Dedifferentiated amniotic fluid mesenchymal stem cell (primary cell): ENCODE results near the gene VDR.
"Not testable (repeated sequence)": the region's sequence is repeated elsewhere in the genome, so short reads cannot be mapped to it uniquely, and the experiment has no call there.

Experiments used
- DNase-seq: peaks from one replicate; pipeline ENCODE4 v3.0.0-alpha.2; 2016; ENCODE audit errors: extremely low spot score

The VDR gene

DNA sequence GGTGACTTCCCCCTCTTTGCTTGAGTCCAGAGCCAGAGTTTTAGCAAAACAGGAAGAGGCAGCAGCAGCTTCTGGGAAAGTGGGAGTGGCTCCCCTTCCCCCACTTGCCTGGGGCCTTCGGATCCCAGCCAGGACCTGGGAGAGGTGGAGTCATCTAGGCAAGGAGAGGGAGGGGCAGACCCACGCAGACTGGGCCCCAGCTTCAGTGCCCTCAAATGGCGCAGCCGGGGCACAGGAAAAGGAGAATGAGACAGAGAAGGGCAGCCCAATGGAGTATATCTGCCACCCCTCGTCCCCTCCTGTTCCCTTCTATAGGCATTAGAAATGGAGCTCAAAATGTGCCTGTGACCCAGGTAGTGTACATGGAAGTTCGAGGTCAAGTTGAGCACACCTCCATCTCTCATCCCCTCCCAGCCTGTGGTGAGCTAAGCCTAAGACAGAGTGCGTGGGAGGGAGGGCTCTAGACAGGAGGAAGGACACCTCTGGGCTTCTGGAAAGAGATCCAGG, 75.8 kb downstream of the VDR start:
- peak; percentile 52 for DNase-seq

DNA sequence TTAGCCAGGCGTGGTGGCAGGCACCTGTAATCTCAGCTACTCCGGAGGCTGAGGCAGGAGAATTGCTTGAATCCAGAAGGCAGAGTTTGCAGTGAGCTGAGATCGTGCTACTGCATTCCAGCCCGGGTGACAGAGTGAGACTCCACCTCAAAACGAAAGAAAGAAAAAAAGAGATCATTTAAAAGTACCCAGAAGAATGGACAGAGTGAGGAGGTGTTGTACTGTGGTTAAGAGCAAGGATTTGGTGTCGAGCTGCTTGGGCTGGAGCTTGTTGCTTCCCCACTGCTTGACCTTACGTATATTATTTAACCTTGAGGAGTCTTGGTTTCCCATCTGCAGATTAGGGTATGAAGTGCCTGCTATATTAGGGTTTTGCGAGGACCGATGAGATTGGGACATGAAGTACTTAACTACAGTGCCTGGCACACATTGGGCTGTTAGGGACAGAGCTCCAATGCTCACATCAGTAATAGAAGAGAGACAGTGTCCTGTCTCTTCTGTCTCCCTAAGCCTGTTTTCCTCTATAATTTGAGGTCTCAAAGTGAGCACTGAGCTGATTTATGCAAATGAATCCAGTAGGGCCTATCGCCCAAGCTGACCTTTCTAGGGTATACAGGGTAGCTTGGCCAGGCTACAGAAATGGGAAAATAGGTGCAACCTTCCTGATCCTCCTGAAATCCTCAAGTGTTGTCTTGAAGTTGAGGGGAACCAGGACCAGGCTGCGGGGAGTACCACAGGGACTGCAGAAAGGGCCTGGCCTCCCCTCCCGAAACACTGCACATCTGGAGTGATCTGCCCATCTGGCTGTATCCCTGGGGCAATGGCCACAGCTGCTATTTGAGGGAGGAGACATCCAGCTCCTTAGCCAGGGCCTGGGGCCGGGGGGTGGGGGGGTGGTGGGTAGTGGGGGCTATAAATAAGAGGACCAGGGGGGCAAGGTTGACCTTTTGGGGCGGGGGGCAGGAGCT, 76.5 kb downstream of the VDR start:
- no peak for DNase-seq

DNA sequence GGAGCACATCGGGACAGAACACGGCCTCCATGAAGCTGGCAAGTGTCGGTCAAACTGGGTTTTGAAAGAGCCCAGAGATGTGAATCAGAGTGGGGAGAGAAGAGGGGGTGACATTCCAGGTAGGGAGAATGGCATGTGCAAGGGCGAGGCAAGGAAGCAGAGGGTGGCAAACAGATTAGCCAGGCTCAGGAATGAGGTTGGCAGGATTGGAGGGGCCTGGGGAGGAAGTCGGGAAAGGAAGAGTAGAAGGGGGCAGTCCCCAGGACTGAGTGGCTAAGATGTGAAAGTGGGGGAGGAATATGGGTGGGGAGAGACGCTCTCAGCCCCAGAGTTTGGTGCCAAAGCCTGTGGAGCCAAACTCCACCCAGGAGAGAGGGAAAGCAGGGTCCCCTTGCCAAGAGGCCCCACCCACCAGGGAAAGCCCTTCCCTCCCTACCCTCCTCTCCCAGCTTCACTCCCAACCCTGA, 79.6 kb downstream of the VDR start:
- no peak for DNase-seq

DNA sequence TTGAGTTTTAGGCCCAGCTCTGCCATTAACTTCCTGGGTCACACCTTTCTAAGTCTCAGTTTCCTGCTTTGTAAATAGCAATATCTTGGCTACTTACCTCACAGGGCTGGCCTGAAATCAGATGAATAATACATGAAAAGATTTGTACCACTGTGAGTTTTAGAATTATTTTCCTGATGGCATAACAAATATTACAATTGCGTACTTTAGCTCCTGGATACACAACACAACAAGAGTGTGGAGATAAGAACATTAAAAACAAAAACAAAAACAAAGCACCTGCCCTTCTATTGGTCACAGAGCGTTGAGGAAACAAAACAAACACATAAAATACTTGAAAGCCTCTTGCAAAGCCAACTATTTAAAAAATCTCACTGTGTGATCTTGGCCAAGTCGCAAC, 80.2 kb downstream of the VDR start:
- DNase-seq, result no peak

DNA sequence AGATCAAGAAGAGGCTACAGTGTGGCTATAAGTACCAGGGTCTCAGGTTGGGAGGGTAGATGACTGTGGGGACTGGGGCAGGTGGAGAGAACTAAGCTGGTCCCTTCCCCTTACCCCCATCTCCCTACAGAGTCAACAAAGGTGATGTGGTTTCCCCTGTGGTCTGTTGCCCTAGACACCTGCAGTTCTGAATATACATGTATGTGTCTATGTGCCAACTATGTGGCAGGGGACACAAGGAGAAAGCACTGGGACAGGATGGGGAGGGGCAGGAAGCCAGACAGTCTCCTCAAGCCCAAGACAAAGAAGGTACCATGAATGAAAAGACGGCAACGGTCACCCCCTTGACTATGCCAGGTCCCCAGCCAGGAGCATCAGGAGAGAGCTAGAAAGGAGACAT, 80.6 kb downstream of the VDR start:
- no peak for DNase-seq

DNA sequence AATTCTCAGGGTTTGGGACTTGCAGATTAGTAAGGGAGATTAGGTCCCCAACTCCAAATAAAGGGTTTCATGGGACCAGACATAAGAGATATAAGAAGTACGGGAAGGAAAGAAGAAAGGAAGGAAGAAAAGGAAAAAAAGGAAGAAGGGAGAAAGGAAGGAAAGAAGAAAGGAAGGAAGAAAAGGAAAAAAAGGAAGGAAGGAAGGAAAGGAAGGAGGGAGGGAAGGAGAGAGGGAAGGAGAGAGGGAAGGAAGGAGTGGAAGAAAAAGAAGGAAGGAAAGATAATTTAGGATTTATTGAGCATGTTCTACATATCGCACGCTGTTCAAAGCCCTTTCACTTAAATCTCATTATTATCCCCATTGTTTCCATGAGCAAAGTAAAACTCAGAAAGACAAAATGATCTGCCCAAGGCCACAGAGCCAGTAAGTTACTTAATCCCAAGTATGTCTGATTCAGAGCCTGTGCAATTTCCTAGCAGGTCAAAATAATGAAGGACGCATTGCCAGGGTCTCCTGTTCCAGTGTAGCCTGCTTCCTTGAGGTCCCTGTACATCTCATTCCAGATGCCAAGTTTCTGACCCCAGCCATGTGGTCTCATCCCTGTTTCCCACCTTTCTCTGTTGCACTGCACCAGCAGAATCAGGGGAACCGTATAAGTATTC, 81.2 kb downstream of the VDR start:
- no peak for DNase-seq

DNA sequence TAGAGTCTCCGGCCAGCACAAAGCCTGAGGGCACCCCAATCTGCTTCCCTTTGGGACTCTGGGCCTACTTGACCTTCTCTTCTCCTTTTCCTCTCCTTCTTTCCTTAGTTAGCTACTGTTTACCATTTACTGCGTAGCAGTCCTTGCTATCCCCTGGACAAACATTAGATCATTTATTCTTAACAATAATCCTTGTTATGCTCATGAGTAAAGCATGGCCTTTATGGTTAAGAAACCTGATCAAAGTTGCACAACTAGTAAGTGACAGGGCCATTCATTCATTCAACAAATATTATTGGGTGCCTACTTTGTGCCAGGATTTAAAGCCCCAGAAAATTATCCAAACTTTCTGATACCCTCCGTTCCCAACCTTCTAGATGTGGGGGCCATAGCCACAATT, 81.9 kb downstream of the VDR start:
- DNase-seq, result no peak

DNA sequence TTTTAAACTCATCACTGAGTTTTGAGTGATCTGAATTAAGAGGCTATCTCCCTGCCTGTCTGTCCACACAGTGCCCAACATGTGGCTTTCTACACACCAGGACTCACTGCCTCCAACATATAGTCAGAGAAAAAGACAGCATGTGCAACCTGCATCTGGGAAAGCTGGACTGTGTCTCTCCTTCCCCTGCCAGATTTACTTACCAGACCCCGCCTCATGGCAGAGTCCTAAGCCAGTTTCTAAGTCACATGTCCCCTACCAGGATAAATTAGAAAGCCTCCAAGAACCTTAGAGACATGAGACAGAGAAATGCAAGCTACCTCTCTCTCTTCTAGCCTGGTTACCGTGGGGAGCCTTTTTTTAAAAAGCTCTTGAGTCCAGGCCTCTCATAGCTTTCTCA, 82.4 kb downstream of the VDR start:
- no peak for DNase-seq

DNA sequence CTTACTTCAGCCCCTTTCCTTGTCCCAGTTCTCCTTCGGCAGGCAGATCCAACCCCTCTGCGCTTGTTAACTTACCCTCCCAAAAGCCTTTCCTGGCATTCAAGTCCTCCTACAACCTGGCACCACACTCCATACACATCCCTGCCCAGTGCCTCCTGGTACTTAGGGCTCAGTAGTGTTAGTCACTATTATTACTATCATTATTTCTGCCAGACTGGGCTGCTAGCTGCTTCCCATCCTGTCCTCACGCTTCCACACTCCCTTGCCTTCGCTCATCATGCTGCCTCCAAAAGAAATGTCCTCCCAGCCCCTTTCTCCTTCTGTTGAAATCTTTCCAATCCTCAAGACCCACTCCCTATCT, 83.5 kb downstream of the VDR start:
- DNase-seq, result no peak

DNA sequence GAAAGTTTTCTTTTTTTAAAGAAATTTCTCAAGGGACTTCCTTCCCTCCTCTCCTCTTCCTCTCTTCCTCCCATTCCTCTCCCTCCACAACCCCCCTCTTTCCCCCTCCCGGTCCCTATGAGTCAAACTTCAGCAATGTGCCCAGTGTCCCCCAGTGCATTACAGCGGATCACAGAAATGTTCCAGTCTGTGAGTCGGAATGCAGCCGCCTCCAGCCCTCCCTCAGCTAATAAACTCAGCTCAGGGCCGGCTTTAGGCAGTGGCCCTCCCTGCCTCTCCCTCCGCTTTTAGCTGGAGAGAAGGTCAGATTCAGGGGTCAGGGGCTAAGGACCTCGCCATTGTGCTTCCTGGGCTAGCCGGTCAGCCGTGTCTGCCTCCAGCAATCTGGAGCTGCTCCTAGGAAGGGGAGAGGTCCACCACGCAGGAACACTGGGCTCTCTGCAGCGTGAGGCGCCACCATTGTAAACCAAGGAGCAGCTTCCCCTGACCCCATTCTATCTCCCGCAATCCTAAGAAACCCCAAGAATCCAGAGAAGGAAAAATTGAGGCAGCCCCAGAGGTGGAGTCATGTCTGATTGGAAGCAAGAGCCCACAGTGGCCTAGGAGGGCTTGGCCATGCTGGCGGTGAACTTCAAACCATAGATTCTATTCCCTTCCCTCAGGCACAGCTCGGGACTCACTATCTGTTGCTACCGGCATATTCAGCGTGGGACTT, 84.0 kb downstream of the VDR start:
- peak; percentile 98 for DNase-seq

DNA sequence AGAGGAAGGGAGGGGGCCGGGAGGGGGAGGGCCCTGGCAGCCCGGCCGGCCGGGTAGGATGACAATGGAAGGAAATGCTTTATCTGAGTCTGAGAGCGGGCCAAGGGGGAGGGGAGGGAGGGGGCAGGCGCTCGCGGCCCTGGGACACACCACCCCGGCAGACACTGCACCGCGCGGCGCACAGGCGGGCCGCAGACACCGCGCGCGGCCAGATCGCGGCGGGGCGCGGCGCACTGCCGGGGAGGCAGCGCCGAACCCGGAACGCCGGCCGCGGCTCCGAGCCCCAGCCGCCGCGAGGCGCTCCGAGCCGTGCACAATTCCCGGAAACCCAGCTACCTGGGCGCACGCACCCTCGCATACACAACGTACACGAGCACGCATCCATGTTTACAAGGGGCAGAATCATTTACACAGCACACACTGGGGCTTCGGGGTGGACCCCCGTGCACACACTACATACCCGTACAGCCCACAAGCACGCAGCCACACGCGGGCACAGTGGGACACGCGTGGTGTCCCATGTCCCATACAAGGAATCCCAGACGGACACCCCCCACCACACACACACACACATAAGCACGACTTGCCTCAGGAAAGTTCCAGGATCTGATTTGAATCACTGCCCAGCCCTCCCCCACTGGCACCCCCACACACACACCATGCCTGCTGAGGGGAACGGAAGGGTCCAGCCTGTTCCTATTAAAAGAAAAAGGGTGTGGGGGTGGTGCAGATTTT, 84.7 kb downstream of the VDR start, which contains the start of gene HDAC7:
Gene HDAC7 (minus strand): TSS at position 8 of the 735 bp plus-strand sequence. CDS start 118 bp downstream, outside the sequence.
- peak; percentile 75 for DNase-seq

DNA sequence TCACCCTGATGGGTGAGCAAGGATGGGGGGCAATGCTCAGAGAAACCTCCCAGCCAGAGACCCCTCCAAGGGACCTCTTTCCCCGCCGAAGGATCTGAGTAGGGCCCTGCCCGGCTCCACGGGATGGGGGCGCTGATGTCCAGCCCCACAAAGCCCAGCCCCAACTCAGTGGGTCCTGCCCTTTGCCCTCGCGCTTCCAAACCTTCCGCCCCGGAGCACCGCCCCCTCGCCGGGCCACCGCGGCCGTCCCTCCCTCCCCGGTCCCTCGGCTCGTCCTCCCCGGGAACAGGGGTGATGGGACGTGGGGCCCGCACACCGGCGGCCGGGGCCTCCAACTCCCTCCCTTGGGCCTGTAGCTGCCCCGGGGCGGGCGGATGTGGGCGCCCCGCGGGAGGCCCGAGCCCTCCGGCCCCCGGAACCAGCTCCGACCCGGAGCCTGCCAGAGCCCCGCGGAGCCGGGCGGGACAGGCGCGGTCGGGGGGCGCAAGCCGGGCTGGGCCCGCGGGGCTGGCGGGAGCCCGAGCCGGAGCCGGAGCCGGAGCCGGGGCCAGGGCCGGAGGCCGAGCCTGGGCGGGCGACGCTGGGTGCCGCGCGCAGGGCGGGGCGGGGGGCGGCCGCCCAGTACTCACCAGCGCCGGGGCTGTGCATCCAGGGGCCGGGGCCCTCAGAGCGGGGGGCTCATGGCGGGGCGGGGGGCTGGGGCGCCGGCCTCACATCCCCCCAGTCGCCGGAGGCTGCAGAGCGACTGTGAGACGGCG, 85.5 kb downstream of the VDR start:
- no peak for DNase-seq

DNA sequence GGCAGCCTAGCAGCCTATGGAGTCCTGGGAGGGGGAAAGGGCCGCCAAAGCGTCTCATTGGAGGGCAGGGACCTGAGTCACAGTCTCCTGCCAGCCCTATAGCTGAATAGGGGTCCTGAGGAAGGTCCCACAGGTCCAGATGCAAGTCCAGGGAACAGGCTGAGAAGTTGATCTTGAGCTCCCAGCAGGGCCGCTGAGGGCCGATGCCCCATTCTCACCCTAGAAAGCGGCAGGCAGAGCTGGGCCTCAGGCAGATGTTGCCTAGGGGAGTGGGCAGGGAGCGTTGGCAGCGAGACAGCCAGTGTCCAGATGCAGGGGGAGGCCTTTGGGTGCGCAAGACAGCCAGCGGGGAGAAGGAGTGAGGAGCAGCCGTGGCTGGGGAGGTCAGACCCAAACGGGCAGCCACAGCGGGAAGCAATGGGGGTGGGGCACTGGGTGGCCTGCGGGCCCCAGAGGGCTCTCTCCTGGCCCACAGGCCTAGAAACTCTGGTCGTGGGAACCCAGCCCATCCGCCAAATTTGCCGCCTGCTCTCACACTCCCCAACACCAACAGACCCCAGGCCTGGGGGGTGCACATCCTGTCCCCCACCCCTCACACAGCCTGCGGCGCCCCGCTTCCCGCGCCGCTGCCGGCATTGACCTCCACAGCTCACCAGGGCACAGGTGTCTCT, 86.2 kb downstream of the VDR start:
- DNase-seq, result peak; percentile 51

DNA sequence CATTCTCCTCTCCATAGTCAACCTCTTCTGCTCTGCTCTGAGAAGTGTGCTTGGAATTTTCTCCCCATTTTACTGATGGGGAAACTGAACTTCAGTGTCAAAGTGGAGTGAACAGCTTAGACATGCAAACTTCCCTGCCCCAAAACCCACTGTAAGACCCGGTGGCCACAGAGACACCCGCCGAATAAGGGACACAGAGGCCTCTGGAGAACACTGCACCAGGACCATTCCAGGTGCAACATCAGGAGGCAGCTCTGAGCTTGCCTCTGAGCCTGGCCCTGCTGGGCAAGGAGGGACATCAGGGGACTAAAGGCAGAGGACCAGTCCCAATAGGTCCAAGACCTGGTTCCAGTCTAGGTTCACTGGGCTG, 86.8 kb downstream of the VDR start:
- DNase-seq, result no peak

DNA sequence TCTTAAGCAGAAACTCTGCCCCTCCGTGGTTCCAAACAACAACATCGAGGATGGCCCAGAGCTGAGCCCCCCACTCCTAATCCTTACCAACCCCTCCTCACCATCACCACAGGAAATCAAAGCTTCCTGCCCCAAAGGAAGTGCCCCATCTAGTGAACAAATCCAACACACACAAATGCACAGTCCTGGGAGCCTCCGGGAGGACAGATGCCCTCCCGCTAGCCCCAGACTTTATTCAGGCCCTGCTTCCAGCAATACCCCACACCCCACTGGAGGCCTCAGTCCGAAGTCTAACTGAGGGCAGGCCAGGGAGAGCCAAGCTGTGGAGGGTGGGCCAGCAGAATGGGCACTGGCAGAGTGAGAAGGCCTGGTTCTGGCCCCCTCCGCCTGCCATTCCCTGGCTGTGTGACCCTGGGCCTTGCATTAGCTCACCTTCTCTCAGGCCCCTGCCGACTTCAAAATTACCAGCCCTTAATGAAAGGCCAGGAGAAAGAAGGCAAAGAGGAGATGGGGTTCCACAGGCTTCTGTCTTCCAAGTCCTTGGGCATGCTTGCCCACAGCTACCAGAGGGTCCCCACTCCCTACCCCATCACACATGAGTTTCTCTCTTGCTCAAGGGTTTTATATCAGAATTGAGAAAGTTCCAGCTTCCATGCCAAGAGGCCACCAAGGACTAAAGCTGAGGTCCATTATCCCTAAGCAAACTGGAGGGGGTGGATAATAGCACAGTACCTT, 87.4 kb downstream of the VDR start:
- DNase-seq, result no peak

DNA sequence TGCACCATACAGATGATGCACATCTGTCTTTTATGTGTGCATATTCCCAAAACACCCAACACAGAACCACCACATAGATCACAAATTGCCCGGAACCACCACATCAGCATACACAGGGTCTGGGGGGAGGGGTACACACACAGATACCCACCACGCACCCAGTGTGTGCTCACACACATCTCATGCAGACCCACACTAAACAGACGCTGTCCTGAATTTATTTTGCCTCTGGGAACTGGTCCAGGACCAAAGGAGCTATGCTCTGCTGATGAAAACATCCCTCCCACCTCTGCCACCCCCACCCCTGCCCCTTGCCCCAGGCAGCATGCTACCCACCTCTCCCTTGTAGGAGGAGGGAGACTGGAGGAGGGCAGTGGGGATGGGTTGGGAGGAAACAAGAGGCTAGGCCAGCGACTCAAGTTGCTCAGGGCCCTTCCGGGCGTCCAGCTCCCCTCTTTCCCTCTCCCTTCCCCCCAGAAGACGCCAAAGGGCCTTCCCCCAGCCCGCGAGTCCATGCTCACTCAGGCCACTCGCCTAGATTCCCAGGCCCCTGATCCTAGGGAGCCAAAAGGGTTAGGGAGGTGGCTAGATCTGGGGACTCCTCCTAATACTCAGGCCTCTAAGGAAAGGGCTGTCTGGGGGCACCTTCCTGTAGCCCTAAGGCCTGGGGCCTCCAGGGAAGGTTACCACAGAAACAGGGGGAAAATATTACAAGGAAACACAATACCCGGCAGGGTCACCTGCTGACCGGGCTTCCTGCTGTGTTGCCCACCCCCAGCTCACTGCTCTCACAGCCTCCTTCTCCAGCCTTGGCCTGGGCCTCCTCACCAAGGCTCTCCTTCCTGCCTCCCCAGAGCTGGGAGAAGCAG, 88.2 kb downstream of the VDR start:
- DNase-seq, result no peak

DNA sequence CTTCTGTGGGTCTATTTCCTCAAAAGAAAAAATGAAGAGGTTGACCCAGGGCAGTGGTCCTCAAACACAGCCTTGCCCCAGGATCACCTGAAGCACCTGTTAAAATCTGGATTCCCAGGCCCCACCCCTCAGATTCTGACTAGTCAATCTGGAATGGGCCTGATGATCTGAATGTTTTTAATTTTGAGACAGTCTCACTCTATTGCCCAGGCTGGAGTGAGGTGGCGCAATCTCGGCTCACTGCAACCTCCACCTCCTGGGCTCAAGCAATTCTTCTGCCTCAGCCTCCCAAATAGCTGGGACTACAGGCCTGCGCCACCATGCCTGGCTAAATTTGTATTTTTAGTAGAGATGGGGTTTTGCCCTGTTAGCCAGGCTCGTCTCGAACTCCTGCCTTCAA, 89.3 kb downstream of the VDR start:
- DNase-seq, result not testable (repeated sequence)

DNA sequence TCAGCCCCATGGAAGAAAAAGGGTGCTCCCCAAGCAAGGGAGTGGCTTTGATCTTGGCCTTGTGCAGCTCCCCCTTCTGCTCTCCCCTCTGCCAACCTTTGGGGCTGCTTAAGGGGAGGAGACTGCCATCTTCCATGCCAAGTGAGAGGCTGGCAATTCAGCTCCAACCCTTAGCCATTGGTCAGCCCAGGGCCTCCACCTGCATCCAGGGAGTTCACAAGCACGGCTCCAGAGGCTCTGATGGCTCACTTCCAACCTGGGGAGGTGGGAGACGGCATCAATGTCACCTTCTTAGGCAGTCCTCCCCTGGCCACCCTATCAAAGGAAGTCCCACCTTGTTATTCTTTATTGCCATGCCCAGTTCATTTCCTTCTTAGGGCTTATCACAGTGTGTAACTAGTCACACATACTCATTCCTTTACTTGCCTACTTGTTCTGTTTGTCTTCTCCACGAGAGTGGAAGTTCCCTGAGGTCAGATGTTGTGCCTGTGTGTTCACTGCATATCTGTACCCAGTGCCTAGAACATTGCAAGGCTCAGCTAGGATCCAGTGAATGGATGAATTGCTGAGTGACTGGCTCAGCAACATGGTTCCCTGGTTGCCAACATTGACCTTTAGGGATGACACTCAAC, 90.1 kb downstream of the VDR start:
- no peak for DNase-seq
